HEK293 (cell line): ENCODE results near the gene TRIM27.
A peak's percentile ranks its signal among the peaks of the same experiment; 100 is the strongest.

Source experiments
- HOXA7 ChIP-seq: sonication (generic); formaldehyde crosslinking; IDR thresholded peaks from 2 replicates; pipeline ENCODE4 v1.8.1; 2022; ENCODE audit warnings: missing genetic modification reagents, borderline replicate concordance
- HOXD13 ChIP-seq: sonication (generic); formaldehyde crosslinking; IDR thresholded peaks from 2 replicates; pipeline ENCODE4 v1.8.0; 2022; ENCODE audit warnings: missing genetic modification reagents, borderline replicate concordance
- PATZ1 ChIP-seq: fragments of 450-650 bp; formaldehyde crosslinking; IDR thresholded peaks from 2 replicates; pipeline ENCODE4 v1.5.1; 2016; ENCODE audit warnings: missing biosample characterization, missing genetic modification characterization
- PRDM4 ChIP-seq: fragments of 450-650 bp; formaldehyde crosslinking; IDR thresholded peaks from 2 replicates; pipeline ENCODE4 v1.5.1; 2017; ENCODE audit warnings: missing biosample characterization, missing genetic modification characterization
- SALL2 ChIP-seq: fragments of 450-650 bp; formaldehyde crosslinking; IDR thresholded peaks from 2 replicates; pipeline ENCODE4 v1.5.0; 2017; ENCODE audit warnings: missing biosample characterization, mild to moderate bottlenecking, missing genetic modification characterization, borderline replicate concordance
- SCRT2 ChIP-seq: fragments of 450-650 bp; formaldehyde crosslinking; IDR thresholded peaks from 2 replicates; pipeline ENCODE4 v1.5.1; 2016; ENCODE audit warnings: missing biosample characterization, missing genetic modification characterization
- YY1 ChIP-seq: fragments of 450-650 bp; formaldehyde crosslinking; IDR thresholded peaks from 2 replicates; pipeline ENCODE4 v1.5.1; 2018; ENCODE audit warnings: missing biosample characterization, missing genetic modification characterization
- ZEB2 ChIP-seq: fragments of 450-650 bp; formaldehyde crosslinking; IDR thresholded peaks from 2 replicates; pipeline ENCODE4 v1.5.1; 2016; ENCODE audit warnings: missing biosample characterization, missing genetic modification characterization
- ZNF112 ChIP-seq: fragments of 450-650 bp; formaldehyde crosslinking; IDR thresholded peaks from 2 replicates; pipeline ENCODE4 v1.5.0; 2017; ENCODE audit warnings: missing biosample characterization, missing genetic modification characterization
- ZNF121 ChIP-seq: fragments of 450-650 bp; formaldehyde crosslinking; IDR thresholded peaks from 2 replicates; pipeline ENCODE4 v1.5.1; 2016; ENCODE audit warnings: missing biosample characterization, missing genetic modification characterization
- ZNF146 ChIP-seq: fragments of 450-650 bp; formaldehyde crosslinking; IDR thresholded peaks from 2 replicates; pipeline ENCODE4 v1.5.1; 2016; ENCODE audit warnings: missing biosample characterization, missing genetic modification characterization
- ZNF169 ChIP-seq: fragments of 450-650 bp; formaldehyde crosslinking; IDR thresholded peaks from 2 replicates; pipeline ENCODE4 v1.5.1; 2016; ENCODE audit warnings: missing biosample characterization, missing genetic modification characterization
- ZNF174 ChIP-seq: fragments of 450-650 bp; formaldehyde crosslinking; IDR thresholded peaks from 2 replicates; pipeline ENCODE4 v1.5.0; 2017; ENCODE audit warnings: missing biosample characterization, mild to moderate bottlenecking, missing genetic modification characterization
- ZNF274 ChIP-seq, 2 experiments: fragments of 200-500 bp in 1 of 2; fragments of 450-650 bp in 1 of 2; sonication (Bioruptor generic) in 1 of 2; formaldehyde crosslinking in 1 of 2; IDR thresholded peaks; 2 replicates each; pipeline versions ENCODE4 v1.5.1 to v1.6.1; 2014 to 2016; ENCODE audit warnings: borderline replicate concordance in 1 of 2, inconsistent platforms in 1 of 2, low read length in 1 of 2, missing biosample characterization in 1 of 2, missing genetic modification characterization in 1 of 2
- ZNF366 ChIP-seq: fragments of 450-650 bp; formaldehyde crosslinking; conservative IDR thresholded peaks from 2 replicates; pipeline ENCODE4 v1.5.1; 2016; ENCODE audit warnings: missing biosample characterization, missing genetic modification characterization
- ZNF398 ChIP-seq: fragments of 450-650 bp; formaldehyde crosslinking; IDR thresholded peaks from 2 replicates; pipeline ENCODE4 v1.5.1; 2017; ENCODE audit warnings: missing biosample characterization, missing genetic modification characterization
- ZNF416 ChIP-seq: fragments of 450-650 bp; formaldehyde crosslinking; IDR thresholded peaks from 2 replicates; pipeline ENCODE4 v1.5.1; 2016; ENCODE audit warnings: missing biosample characterization, missing genetic modification characterization
- ZNF571 ChIP-seq: fragments of 450-650 bp; formaldehyde crosslinking; IDR thresholded peaks from 2 replicates; pipeline ENCODE4 v1.5.0; 2017; ENCODE audit warnings: missing biosample characterization, missing genetic modification characterization
- ZNF610 ChIP-seq: fragments of 450-650 bp; formaldehyde crosslinking; IDR thresholded peaks from 2 replicates; pipeline ENCODE4 v1.5.1; 2016; ENCODE audit warnings: missing biosample characterization, missing genetic modification characterization, borderline replicate concordance
- ZNF624 ChIP-seq: fragments of 450-650 bp; formaldehyde crosslinking; IDR thresholded peaks from 2 replicates; pipeline ENCODE4 v1.5.1; 2017; ENCODE audit warnings: missing biosample characterization, missing genetic modification characterization
- ZNF645 ChIP-seq: fragments of 450-650 bp; formaldehyde crosslinking; IDR thresholded peaks from 2 replicates; pipeline ENCODE4; 2016; ENCODE audit warnings: missing biosample characterization, missing genetic modification characterization
- ZNF658 ChIP-seq: fragments of 450-650 bp; formaldehyde crosslinking; IDR thresholded peaks from 2 replicates; pipeline ENCODE4; 2016; ENCODE audit warnings: missing biosample characterization, missing genetic modification characterization
- ZNF707 ChIP-seq: fragments of 450-650 bp; formaldehyde crosslinking; IDR thresholded peaks from 2 replicates; pipeline ENCODE4 v1.5.1; 2016; ENCODE audit warnings: missing biosample characterization, missing genetic modification characterization
- ZNF843 ChIP-seq: fragments of 450-650 bp; formaldehyde crosslinking; IDR thresholded peaks from 2 replicates; pipeline ENCODE4 v1.5.1; 2016; ENCODE audit warnings: missing biosample characterization, missing genetic modification characterization
- ZSCAN23 ChIP-seq: fragments of 450-650 bp; formaldehyde crosslinking; IDR thresholded peaks from 2 replicates; pipeline ENCODE4 v1.5.1; 2016; ENCODE audit warnings: missing biosample characterization, missing genetic modification characterization
- TF ChIP-seq, protein P1 (sequence below): fragments of 450-650 bp; formaldehyde crosslinking; IDR thresholded peaks from 2 replicates; pipeline ENCODE4 v1.5.1; 2016; ENCODE audit warnings: missing biosample characterization, missing genetic modification characterization, low read depth
- TF ChIP-seq, protein P2 (sequence below): fragments of 450-650 bp; formaldehyde crosslinking; IDR thresholded peaks from 2 replicates; pipeline ENCODE4 v1.5.1; 2017; ENCODE audit warnings: missing biosample characterization, missing genetic modification characterization
- TF ChIP-seq, protein P3 (sequence below): IDR thresholded peaks from 2 replicates; pipeline ENCODE4 v1.6.1; 2011; ENCODE audit warnings: mild to moderate bottlenecking, low read depth, low read length, borderline replicate concordance

TRIM27 gene

GRCh38 chr6:28943557-28944411 lies 20.0 kb upstream of the TRIM27 start (continued):
- TF ChIP-seq ZNF112 (tag by site-specific recombination) (no peak), HOXA7 (CRISPR knock-in tag) (no peak), PATZ1 (peak; percentile 99), ZNF146 (tag by site-specific recombination) (no peak), ZSCAN23 (tag by site-specific recombination) (0 out of 2 replicates have a peak, but pooled peaks have one; percentile 31), ZNF658 (no peak), ZNF416 (no peak), SALL2 (tag by site-specific recombination) (no peak), YY1 (tag by site-specific recombination) (peak; percentile 30), ZNF610 (tag by site-specific recombination) (0 out of 2 replicates have a peak, but pooled peaks have one; percentile 42), PRDM4 (tag by site-specific recombination) (no peak; the same call in 1 of the 2 replicates), SCRT2 (tag by site-specific recombination) (peak; percentile 90), HOXD13 (CRISPR knock-in tag) (no peak), ZNF169 (tag by site-specific recombination) (no peak), ZNF624 (no peak), ZNF645 (no peak), ZNF121 (no peak), ZNF707 (no peak), ZNF398 (tag by site-specific recombination) (no peak), ZNF366 (tag by site-specific recombination) (peak; percentile 85), ZNF174 (no peak), ZEB2 (tag by site-specific recombination) (peak; percentile 69), ZNF274 (IDR thresholded peaks at IDR 0.05; ENCODE audit: low read length) (no peak), ZNF274 (tag by site-specific recombination; IDR thresholded peaks at IDR 0.05; ENCODE audit: borderline replicate concordance) (no peak), ZNF843 (tag by site-specific recombination) (peak; percentile 60; the same call in 1 of the 2 replicates), ZNF571 (tag by site-specific recombination) (no peak)
- TF ChIP-seq, protein P1, sequence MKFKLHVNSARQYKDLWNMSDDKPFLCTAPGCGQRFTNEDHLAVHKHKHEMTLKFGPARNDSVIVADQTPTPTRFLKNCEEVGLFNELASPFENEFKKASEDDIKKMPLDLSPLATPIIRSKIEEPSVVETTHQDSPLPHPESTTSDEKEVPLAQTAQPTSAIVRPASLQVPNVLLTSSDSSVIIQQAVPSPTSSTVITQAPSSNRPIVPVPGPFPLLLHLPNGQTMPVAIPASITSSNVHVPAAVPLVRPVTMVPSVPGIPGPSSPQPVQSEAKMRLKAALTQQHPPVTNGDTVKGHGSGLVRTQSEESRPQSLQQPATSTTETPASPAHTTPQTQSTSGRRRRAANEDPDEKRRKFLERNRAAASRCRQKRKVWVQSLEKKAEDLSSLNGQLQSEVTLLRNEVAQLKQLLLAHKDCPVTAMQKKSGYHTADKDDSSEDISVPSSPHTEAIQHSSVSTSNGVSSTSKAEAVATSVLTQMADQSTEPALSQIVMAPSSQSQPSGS (tag by site-specific recombination): no peak
- TF ChIP-seq, protein P2, sequence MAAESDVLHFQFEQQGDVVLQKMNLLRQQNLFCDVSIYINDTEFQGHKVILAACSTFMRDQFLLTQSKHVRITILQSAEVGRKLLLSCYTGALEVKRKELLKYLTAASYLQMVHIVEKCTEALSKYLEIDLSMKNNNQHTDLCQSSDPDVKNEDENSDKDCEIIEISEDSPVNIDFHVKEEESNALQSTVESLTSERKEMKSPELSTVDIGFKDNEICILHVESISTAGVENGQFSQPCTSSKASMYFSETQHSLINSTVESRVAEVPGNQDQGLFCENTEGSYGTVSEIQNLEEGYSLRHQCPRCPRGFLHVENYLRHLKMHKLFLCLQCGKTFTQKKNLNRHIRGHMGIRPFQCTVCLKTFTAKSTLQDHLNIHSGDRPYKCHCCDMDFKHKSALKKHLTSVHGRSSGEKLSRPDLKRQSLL (tag by site-specific recombination): peak; percentile 77
- TF ChIP-seq, protein P3, sequence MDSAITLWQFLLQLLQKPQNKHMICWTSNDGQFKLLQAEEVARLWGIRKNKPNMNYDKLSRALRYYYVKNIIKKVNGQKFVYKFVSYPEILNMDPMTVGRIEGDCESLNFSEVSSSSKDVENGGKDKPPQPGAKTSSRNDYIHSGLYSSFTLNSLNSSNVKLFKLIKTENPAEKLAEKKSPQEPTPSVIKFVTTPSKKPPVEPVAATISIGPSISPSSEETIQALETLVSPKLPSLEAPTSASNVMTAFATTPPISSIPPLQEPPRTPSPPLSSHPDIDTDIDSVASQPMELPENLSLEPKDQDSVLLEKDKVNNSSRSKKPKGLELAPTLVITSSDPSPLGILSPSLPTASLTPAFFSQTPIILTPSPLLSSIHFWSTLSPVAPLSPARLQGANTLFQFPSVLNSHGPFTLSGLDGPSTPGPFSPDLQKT: no peak
